ENCODE results near the gene OLFM4.

DNA sequence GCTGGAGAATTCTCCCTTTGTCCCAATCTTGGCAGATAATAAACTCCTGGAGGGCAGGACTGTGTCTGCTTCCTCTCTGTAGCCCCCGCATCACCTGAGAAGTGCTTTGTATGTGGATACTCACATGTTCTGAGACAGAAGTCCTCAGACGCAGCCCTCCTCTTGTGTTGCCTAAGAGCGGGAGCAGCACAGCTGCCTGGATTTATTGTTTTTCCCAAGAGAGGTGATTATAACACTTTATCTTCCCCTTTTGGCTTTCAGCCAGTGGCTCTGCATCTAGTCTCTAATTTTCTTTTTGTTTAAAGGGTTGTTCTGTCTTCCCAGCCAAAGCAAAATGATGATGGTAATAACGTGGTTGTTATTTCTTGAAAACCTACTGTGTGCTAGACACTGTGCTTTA is 36.1 kb downstream of the OLFM4 start:
- TF ChIP-seq, protein P1, sequence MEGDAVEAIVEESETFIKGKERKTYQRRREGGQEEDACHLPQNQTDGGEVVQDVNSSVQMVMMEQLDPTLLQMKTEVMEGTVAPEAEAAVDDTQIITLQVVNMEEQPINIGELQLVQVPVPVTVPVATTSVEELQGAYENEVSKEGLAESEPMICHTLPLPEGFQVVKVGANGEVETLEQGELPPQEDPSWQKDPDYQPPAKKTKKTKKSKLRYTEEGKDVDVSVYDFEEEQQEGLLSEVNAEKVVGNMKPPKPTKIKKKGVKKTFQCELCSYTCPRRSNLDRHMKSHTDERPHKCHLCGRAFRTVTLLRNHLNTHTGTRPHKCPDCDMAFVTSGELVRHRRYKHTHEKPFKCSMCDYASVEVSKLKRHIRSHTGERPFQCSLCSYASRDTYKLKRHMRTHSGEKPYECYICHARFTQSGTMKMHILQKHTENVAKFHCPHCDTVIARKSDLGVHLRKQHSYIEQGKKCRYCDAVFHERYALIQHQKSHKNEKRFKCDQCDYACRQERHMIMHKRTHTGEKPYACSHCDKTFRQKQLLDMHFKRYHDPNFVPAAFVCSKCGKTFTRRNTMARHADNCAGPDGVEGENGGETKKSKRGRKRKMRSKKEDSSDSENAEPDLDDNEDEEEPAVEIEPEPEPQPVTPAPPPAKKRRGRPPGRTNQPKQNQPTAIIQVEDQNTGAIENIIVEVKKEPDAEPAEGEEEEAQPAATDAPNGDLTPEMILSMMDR (IDR thresholded peaks at IDR 0.05) = no peak
- no peak for TF ChIP-seq POLR2A (IDR thresholded peaks at IDR 0.05)
